ENCODE data around the gene PDE6B.
"Not testable (repeated sequence)": the region's sequence is repeated elsewhere in the genome, so short reads cannot be mapped to it uniquely, and the experiment has no call there.

GRCh38 chr4:668219-668618 lies 42.8 kb downstream of the PDE6B start:
- TF ChIP-seq POLR2A, CTCF, EP300 (IDR thresholded peaks at IDR 0.05): not testable (repeated sequence)
